ENCODE data around the gene RPL12.

The RPL12 gene

DNA sequence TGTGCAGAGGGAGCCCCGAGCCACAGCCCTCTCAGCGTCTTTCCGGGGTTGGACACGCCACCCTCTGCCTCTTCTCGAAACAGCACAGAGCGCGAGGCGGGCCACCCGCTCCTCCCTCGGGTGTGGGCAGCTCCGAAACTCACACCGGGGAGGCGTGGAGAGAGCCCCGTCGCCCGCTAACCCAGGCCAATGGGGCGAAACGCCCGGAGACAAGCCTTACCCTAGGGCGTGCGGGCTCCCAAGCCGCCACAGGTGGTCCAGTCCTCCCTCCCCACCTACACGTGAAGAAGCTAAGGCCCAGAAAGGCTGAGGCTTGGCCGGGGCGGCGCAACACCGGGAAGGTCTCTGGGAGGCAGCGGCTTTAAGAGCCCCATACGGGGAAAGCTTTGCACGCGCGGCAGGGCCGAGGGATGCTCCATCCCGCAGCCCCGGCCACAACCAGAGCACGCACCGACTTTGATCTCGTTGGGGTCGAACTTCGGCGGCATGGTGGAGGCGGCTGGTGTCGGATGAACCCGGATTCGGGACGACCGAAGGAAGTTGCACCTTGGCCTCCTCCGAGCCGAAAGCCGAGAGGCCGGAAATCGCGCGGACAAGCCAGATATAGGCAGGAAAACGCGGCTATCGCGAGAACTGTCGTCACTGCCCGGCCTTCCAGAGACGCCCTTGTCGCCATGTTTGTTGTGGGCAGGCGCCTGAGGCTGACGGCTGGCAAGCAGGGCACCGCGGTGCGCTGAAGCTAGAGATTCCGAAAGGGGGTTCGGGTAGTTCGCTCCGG is at the start of gene RPL12, which contains the start of gene LRSAM1:
RPL12 (minus strand) TSS at position 577 of the 778 bp plus-strand sequence; CDS start at position 488, 89 bp downstream.
LRSAM1 (plus strand) TSS at position 681 of the 778 bp plus-strand sequence. CDS start 3,018 bp downstream, outside the sequence.
- DNase-seq (ENCODE audit: insufficient read length, low spot score) (peak; percentile 92), FAIRE-seq (peak; percentile 78)

DNA sequence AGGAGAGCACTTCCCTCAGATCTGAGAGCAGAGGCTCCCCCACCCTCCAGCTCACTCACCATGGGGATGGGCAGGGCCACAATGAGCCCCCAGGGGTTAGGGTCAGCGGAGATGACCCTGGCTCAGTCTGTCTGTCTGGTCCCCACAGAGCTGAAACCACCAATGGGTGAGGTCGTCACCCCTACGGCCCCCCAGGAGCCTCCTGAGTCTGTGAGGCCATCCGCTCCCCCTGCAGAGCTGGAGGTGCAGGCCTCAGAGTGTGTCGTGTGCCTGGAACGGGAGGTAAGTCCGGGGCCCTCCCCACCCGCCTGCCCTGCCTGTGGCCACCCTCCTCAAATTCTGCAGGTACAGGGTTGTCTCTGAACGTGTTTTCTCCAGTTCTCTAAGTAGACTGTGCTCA is 49.7 kb upstream of the RPL12 start:
- DNase-seq (ENCODE audit: insufficient read length, low spot score) (no peak), FAIRE-seq (no peak)

DNA sequence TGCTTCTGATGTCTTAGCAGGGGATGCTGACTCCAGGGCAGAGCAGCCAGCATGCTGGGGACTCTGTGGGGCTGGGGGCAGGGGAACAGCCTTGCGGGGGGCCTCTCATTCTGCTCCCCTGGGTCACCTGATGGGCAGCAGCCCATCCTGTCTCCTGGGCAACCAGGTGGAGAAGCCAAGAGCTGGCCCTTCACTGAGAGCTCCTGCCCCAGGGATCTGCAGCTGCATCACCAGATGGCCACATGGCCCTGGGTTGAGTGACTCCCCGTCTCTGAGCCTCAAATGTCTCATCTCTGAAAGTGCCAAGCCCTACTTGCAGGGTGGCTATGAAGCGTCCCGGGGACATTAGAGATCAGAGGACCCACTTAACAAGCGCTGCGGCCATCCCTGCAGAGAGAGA is 49.2 kb upstream of the RPL12 start:
- FAIRE-seq, result no peak

DNA sequence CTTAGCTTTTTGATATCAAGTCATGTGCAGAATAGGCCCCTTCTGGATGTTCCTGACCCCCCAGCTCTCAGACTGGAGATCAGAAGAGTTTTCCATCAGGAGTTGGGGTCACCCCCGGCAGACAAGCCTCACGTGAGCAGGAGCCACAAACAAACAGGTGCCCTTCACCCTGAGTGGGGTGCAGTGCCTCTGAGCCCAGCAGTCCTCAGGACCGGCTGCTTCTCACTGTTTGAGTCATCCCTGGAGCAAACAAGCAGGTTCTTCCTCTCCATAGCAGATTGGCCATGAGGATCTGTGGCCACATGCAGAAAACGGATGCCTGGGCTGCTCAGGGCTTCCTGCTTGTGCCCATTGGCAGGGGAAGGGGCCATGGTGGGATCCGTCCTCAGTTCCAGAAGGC is 47.1 kb upstream of the RPL12 start:
- DNase-seq (ENCODE audit: insufficient read length, low spot score), result no peak
- no peak for FAIRE-seq

More for the DNA sequence above, 49.2 kb upstream of the RPL12 start:
- no peak for DNase-seq (ENCODE audit: insufficient read length, low spot score)

DNA sequence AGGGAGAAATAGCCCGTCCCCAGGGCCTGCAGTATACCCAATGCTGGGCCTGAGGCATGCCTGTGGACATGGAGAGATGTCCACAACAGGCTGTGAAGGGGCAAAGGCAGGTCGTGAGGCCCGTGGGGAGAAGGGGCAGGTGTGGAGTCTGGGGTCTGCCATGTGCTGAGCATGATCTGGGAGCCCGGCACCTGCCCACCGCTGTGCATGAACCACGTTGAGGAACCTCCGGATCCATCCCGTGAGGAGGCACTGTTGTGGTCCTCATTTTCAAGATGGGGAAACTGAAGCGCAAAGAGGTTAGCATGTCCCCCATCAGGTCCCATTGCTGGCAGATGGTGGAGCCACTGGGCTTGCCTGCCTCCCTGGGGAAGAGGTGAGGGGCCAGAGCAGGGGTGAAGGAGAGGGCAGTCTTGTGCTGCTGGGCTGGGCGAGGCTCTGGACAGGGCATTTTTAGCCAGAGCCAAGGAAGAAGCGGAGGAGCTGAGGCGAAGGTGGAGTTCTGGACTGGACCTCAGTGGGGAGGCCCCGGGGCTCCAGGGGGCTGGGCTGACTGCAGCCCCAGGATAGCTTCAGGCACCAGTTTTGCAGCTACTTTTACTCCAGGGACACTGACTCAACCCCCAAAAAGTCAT is 46.6 kb upstream of the RPL12 start:
- FAIRE-seq (no peak), DNase-seq (ENCODE audit: insufficient read length, low spot score) (no peak)

DNA sequence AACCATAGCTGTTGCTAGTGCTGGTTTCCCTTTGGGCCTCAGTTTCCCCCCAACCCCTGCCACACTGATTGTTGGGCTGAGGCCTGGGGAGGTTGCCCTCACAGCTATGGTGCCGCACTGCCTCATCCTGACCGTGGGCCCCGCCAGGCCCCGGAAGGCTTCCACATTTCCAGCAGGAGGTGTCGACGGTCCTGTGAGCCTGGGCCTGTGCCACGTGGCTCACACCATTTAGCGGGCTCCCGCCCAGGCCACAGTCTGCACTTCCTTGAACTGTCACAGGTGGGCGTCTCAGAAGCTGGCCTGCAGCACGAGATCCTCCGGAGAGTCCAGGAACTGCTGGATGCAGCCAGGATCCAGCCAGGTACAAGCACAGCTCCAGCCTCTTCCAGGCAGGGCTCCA is 45.8 kb upstream of the RPL12 start:
- DNase-seq (ENCODE audit: insufficient read length, low spot score), result no peak
- FAIRE-seq, result no peak

DNA sequence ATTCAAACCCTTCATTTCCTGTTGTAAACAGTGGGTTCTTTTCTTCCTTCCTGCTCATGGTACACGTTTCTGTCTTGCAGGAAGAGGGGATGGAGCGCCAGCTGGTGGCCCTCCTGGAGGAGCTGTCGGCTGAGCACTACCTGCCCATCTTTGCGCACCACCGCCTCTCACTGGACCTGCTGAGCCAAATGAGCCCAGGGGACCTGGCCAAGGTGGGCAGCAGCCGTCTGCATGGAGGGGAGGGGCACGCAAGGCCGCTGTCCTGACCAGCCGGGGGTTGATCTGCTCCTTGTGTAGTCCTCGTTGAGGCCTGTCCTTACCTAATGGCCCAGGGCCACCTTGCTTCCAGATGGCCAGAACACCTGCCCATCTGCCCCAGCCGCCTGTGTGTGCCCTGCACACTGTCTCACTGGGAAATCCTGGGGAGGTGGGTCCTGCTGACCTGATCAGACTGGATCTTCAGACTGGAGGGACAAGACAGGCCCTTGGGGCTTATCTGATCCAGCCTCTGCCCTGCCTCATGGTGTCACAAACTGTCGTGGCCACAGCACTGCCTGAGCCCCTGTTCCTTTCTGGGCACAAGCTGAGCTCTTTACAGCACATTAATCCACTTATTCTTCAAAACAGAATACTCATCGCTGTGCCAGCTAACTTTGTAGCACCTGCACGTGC is 44.8 kb upstream of the RPL12 start:
- FAIRE-seq (no peak), DNase-seq (ENCODE audit: insufficient read length, low spot score) (no peak)

DNA sequence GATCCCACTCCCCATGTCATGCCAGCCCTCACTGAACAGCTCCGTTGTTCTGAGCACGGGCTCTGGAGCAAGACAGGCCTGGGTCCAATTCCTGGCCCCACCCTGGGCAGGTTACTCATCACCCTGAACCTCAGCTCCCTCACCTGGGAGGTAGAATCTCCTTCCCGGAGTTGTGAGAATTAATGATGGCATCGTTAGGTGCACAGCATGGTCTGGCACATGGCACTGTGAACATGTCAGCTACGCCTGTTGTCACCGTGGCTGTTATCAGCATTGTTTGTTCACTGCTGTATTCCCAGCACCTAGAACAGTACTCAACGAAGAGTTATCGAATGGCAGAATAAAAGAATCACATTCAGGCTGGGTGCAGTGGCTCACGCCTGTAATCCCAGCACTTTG is 43.1 kb upstream of the RPL12 start:
- DNase-seq (ENCODE audit: insufficient read length, low spot score), result no peak
- no peak for FAIRE-seq

DNA sequence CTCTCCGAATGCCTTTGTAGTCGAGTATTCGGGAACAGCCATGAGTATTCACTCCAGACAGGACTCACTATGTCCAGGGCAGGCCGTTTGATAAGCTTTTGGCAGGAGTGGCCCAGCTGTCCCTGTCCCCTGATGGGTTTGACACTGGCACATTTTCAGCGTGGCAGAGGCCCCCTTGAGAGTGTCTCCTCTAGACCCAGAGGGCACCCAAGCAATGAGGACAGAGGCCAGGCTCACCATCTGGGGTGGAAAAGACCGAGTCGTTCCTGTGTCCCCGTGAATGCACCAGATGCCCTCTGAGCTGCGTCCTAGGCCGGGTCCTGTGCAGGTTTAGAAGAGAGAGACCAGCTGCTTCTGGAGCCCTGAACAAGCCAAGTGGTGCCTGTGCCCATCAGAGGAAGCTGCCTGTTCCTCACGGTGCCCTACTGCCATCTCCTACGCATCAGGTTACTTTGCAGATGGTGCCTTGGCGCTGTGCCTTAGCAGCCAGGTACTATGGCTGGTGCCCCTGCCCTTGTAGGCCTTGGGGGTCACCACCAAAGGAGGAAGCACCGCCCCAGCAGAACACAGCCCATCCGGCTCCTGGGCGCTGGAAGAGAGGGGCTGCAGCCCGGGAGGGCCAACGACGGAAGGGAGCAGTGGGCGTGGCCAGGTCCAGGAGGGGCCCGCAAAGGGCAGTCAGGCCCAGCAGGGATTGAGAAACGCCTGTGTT is 42.5 kb upstream of the RPL12 start:
- DNase-seq (ENCODE audit: insufficient read length, low spot score) (no peak), FAIRE-seq (no peak)

DNA sequence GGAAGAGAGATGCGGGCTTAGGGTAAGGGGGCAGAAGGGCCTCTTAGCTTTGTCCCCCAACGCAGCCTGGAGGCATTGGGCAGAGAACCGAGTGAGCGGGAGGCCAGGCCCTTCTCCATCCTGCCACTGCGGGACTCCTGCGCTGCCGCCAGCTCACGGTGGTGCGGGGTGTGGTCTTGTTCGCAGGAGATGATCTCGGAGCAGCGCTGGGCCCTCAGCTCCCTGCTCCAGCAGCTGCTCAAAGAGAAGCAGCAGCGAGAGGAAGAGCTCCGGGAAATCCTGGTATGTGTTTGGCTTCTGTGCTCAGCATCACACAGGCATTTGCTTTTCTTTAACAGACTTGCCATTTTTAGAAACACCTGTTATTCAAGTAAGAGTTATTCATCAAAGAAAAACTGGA is 41.4 kb upstream of the RPL12 start:
- FAIRE-seq (no peak), DNase-seq (ENCODE audit: insufficient read length, low spot score) (no peak)

DNA sequence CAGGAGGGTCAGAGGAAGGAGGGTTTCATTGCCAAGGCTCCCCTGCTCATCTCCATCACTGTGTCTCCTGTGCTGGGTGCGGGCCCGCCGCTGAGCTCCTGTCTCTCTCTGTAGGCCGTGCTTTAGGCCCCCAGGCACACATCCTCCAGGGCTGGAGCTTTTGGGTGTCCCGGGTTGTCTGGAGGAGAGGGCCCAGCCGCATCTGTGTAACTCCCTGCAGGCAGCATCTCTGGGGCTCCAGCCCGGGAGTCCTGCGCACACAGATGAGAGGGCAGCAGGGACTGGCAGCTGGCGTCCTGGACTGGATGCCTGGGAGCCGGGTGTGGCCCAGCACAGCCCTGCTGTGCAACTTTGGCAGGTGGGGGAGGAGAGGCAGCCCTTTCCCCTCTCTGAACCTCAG is 40.3 kb upstream of the RPL12 start:
- no peak for FAIRE-seq
- no peak for DNase-seq (ENCODE audit: insufficient read length, low spot score)

DNA sequence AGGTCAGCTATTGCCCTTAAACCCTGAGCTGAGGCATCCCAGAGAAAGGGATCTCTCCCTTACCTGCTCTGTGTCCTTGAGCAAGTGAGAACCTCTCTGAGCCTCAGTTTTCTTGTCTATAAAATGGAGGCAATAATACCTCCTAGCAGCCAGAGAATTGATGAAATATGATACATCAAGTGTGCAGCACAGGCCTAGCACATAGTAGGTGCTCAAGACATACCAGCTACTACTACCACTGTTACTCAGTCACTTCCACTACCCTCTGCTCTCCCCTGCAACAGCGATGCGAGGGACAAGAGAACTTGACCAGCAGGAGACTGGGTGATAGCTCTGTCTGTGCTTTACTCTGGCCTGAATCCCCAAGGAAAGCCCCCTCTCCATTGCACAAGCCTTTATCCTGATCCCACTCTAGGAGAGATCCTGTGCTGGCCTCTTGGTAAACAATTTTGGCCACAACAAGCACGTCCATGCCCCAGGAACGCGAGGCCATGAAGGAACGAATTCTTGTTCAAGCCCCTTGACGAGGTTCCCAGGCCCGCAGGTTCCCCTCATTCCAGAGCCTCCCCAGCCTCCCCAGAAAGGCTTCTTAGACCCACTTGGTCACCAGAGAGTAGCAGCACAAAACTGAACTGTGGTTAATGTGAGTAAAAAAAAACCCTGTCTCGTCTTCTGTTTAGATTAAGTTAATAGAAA is 39.5 kb upstream of the RPL12 start:
- DNase-seq (ENCODE audit: insufficient read length, low spot score) (no peak), FAIRE-seq (no peak)

DNA sequence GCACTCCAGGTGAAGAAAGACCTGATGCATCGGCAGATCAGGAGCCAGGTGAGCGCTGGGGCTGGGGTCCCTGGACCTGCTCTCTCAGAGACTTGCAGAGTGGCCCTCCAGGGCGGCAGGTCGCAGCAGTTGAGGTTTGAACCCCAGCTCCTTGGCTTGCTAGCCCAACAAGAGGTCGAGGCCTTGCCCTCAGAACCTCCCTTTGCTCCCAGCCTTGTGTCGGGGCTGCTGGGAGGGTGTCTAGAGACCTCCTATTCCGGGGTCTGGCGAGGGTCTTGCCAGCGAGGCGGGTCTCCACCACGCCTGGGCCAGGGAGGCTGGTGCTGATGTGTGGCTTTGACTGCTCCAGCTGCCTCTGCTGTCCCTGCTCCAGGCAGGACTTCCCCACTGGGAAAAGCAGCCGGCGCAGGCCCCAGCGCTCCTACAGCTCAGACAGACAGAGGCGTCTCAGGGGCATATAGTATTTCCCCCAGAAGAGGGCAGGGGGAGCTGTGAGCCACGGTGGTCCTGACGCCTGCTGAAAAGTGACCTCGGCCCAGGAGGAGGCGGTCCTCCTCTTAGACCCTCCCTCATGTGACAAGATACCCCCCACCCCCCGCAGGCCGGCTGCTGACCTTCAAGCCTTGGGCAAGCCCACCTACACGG is 38.4 kb upstream of the RPL12 start:
- FAIRE-seq (no peak), DNase-seq (ENCODE audit: insufficient read length, low spot score) (no peak)

DNA sequence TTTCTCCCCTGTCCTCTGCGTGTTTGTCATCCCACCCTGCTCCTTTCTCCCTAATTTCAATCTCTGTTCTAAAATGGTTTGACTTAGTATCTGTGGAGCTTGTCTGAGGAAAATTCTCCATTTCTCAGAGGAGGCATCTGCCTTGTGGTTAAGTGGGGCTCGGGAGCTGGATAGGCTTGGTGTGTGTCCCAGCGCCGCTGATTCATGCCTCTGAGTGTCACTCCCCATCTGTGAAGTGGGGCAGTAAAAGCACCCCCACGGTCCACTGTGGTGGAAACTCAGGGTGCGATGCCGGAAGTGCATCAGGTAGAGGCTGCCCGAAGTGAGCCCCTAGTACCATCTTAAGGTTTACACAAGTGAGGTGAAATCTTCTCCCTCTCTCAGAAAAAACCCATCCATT is 37.7 kb upstream of the RPL12 start:
- DNase-seq (ENCODE audit: insufficient read length, low spot score) (no peak), FAIRE-seq (no peak)

DNA sequence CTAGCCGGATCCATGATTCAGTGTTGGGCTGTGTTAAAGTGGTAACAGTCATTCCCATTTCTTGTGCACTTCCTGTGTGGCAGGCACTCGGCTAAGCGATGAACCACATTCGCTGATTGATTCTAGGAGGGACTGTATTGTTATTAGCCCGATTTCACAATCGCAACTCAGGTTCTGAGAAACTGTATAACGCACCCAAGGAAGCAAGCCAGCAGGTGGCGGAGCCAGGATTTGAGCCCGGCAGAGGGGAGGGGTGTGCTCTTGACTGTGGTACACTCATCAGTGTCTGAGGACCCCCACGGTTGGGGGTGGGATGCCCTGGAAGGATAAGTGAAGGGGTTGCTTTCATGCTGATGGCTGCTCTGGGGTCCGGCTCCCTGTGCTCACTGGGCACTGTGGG is 34.8 kb upstream of the RPL12 start:
- DNase-seq (ENCODE audit: insufficient read length, low spot score) (no peak), FAIRE-seq (no peak)

DNA sequence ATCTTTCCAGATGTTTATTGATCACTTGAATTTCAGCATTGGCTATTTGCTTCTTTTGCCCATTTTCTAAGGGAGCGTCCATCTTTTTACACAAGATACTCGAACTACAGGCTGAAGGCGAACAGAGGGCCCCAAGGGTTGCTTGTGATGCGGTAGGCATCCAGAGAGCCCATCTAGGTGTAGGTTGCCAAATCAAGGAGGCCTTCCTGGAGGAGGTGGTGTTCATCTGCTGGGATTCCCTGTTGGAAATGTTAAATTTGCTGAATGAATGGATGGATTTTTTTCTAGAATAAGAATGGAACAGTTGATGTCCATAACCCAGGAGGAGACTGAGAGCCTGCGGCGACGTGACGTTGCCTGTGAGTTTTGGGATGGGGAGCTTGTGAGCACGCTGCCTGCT is 31.5 kb upstream of the RPL12 start:
- no peak for DNase-seq (ENCODE audit: insufficient read length, low spot score)
- no peak for FAIRE-seq

DNA sequence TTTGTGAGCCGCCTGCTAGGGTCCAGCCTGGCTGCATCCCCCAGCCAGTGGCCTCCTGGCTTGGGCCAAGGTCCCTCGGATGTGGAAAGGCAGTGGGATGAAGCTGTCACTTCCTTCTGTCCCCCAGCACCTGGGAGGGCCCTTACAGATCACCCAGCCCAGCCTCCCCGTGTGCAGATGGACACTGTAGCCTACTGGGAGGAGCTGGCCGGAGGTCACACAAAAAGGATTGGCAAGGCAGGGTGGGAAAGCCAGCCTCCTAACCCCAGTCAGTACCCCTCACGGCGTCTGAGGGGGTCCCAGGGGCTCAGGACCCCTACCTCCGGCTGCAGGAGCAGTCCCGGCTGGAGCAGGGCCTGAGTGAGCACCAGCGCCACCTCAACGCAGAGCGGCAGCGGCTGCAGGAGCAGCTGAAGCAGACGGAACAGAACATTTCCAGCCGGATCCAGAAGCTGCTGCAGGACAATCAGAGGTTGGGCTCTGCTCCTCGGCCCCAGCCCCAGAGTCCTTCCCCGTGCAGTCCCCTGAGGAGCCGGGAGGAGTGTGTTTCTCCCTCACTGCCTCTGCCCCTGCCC is 28.4 kb upstream of the RPL12 start:
- DNase-seq (ENCODE audit: insufficient read length, low spot score) (no peak), FAIRE-seq (no peak)

DNA sequence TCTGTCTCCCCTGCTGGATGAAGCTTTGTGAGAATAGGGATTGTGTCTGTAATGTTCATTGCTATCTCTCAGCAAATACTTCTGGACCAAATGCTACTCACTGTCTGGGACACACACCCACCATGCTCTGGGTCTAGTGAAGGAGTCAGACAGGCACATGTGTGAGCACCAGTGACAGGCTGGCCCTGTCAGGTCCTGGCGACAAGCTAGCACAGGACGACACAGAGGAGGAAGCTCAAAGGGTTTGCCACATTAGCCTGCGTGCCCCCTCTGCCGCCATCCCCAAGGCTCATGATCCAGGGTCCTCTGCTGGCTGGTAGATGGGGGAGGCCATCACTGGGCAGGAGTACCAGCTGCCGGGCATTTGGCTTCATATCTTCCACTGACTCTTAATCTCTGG is 23.4 kb upstream of the RPL12 start:
- DNase-seq (ENCODE audit: insufficient read length, low spot score), result no peak

DNA sequence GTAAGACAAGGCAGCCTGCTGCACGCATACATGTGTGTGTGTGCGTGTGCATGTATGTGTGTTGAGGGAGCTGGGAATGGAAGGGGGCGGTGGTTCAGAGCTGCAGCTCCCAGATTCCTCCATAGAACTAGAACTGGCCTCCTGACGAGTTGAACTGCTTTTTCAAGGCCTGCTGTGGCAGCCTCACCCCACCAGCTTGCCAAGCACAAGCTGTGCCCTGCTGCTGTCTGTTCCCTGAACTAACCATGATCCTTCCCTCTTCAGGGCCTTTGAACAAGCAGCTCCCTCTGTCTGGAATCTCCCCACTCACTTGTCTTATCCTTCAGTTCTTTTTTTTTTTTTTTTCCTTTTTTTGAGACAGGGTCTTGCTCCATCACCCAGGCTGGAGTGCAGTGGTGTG is 22.7 kb upstream of the RPL12 start:
- no peak for FAIRE-seq

More for the DNA sequence above, 23.4 kb upstream of the RPL12 start:
- no peak for FAIRE-seq

DNA sequence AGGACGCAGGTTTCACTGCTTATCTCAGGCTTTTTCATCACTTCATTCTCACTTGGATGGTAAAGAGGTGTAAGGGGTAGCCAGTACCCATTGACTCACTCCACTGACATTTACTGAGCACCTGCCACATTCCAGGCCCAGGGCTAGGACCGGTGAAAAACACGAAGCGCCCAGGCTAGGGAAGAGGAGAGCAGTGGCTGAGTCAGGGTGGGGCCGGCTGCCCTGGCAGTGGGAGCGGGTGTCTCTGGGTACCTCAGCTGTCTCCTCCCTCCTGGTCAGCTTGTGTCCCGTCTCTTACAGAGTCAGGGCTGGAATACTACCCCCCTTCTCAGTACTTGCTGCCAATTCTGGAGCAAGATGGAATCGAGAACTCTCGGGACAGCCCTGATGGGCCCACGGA is 22.3 kb upstream of the RPL12 start:
- DNase-seq (ENCODE audit: insufficient read length, low spot score) (no peak), FAIRE-seq (no peak)

More for the DNA sequence above, 22.7 kb upstream of the RPL12 start:
- no peak for DNase-seq (ENCODE audit: insufficient read length, low spot score)

All from GM19239 (cell line).